Gastroesophageal sphincter (tissue), 4 donors: ENCODE measurements around the gene UGT1A5. TPM values are rescaled to one million over a fixed set of nuclear protein-coding genes. Genes with fewer than 3 reads are reported as not detected.

Experiments
- ATAC-seq: fragments of 150-250 bp; one replicate; pipeline ENCODE4 v1.9.1; 2016; ENCODE audit warnings: mild to moderate bottlenecking, moderate library complexity
- H3K27ac ChIP-seq, 4 donors: fragments of 200-600 bp; sonication (generic) in 3 of 4; 1 replicate in 3 of 4; 2 replicates in 1 of 4; pipeline ENCODE4 v1.5.1; 2016 to 2019
- H3K27me3 ChIP-seq: fragments of 200-600 bp; sonication (generic); one replicate; pipeline ENCODE4 v1.5.1; 2019
- H3K36me3 ChIP-seq, 2 donors: fragments of 200-600 bp; sonication (generic); one replicate each; pipeline ENCODE4 v1.5.1; 2019; ENCODE audit warnings: control low read depth in 1 of 2
- H3K4me1 ChIP-seq, 3 donors: fragments of 200-600 bp; sonication (generic); 1 replicate in 2 of 3; 2 replicates in 1 of 3; pipeline ENCODE4 v1.5.1; 2016 to 2019; ENCODE audit warnings: control low read depth in 2 of 3
- H3K4me3 ChIP-seq, 2 donors: fragments of 200-600 bp; sonication (generic); one replicate each; pipeline ENCODE4 v1.5.1; 2019; ENCODE audit warnings: mild to moderate bottlenecking in 1 of 2, moderate library complexity in 1 of 2
- H3K9me3 ChIP-seq, 3 donors: fragments of 200-600 bp; sonication (generic); one replicate each; pipeline ENCODE4 v1.5.1; 2017 to 2019; ENCODE audit warnings: control low read depth in 2 of 3
- CTCF ChIP-seq, 4 experiments: fragments of 200-600 bp in 2 of 4; fragments of 450-650 bp in 2 of 4; sonication (generic) in 1 of 4; IDR thresholded peaks; one replicate each; pipeline ENCODE4 v1.5.1; 2017 to 2019; ENCODE audit warnings: antibody characterized with exemption in 4 of 4, mild to moderate bottlenecking in 2 of 4, moderate library complexity in 2 of 4
- EP300 ChIP-seq: sonication (generic); formaldehyde crosslinking; IDR thresholded peaks from one replicate; pipeline ENCODE4 v1.6.1; 2017; ENCODE audit warnings: antibody characterized with exemption, mild to moderate bottlenecking
- POLR2A ChIP-seq, 2 donors: fragments of 450-650 bp; IDR thresholded peaks; one replicate each; pipeline ENCODE4 v1.6.1; 2017; ENCODE audit warnings: antibody characterized with exemption in 2 of 2, mild to moderate bottlenecking in 2 of 2, moderate library complexity in 1 of 2
- POLR2AphosphoS5 ChIP-seq: sonication (generic); formaldehyde crosslinking; IDR thresholded peaks from one replicate; pipeline ENCODE4 v1.6.1; 2017; ENCODE audit warnings: antibody characterized with exemption
- WGBS, 2 donors: methylation state at CpG; one replicate each; pipeline ENCODE4 v1.1.5; 2018; ENCODE audit warnings: low coverage in 1 of 2; 5-methylcytosine and 5-hydroxymethylcytosine counted together
- total RNA-seq, 4 donors: library from RNA; depleted of rRNA; stranded (reverse); fragments of >200 nt; gene quantifications; one replicate each; pipeline ENCODE4 v1.1.0, GENCODE V29; 2016

Gene UGT1A5
- total RNA-seq, 4 donors from 2014 or later: not detected

GRCh38 chr2:233672886-233673285 lies 39.8 kb upstream of the UGT1A5 start:
- Histone ChIP-seq H3K27me3 (peaks cover 17% of the 10 kb centered on the region), H3K36me3 (no peaks in the 10 kb centered on the region), H3K4me1 (no peaks in the 10 kb centered on the region), H3K27ac (no peak overlapping the region), H3K9me3 (no peaks in the 10 kb centered on the region), H3K4me3 (no peak overlapping the region)
- 54 to 76% methylated on average over 3 of the region's 3 CpGs for WGBS, 2 donors
- no peak for ATAC-seq
- TF ChIP-seq EP300: no peak
- no peak for TF ChIP-seq CTCF (IDR thresholded peaks at IDR 0.05)
- no peak for TF ChIP-seq POLR2AphosphoS5
- TF ChIP-seq POLR2A (IDR thresholded peaks at IDR 0.05): no peak

GRCh38 chr2:233673896-233674295 lies 38.8 kb upstream of the UGT1A5 start:
- Histone ChIP-seq H3K4me3 (no peak overlapping the region), H3K4me1 (no peaks in the 10 kb centered on the region), H3K27ac (no peak overlapping the region), H3K27me3 (peaks cover 17% of the 10 kb centered on the region), H3K9me3 (no peaks in the 10 kb centered on the region), H3K36me3 (no peaks in the 10 kb centered on the region)
- TF ChIP-seq POLR2AphosphoS5 (no peak), CTCF (IDR thresholded peaks at IDR 0.05) (no peak), POLR2A (IDR thresholded peaks at IDR 0.05) (no peak), EP300 (no peak)
- no peak for ATAC-seq

- TF ChIP-seq EP300 (no peak), POLR2A (IDR thresholded peaks at IDR 0.05) (no peak), POLR2AphosphoS5 (no peak), CTCF (IDR thresholded peaks at IDR 0.05) (no peak)
- Histone ChIP-seq H3K27ac (no peak overlapping the region), H3K9me3 (no peaks in the 10 kb centered on the region), H3K4me1 (no peaks in the 10 kb centered on the region), H3K36me3 (no peaks in the 10 kb centered on the region), H3K4me3 (no peak overlapping the region), H3K27me3 (peaks cover 17% of the 10 kb centered on the region)
- 50 to 55% methylated on average over 1 of the region's 1 CpG for WGBS, 2 donors
- no peak for ATAC-seq
These were observed 38.4 kb upstream of the UGT1A5 start for GRCh38 chr2:233674314-233674713.

- H3K4me3 ChIP-seq: no peak overlapping the region
- no peak overlapping the region for H3K27ac ChIP-seq
- no peaks in the 10 kb centered on the region for H3K9me3 ChIP-seq
- no peaks in the 10 kb centered on the region for H3K36me3 ChIP-seq
- no peak for TF ChIP-seq POLR2AphosphoS5
- TF ChIP-seq CTCF (IDR thresholded peaks at IDR 0.05): no peak
- TF ChIP-seq EP300: no peak
- no peak for TF ChIP-seq POLR2A (IDR thresholded peaks at IDR 0.05)
- no peak for ATAC-seq
- WGBS, 2 donors: 7 to 9% methylated on average over 4 of the region's 4 CpGs
- H3K27me3 ChIP-seq: peaks cover 12% of the 10 kb centered on the region
- H3K4me1 ChIP-seq: no peaks in the 10 kb centered on the region
These were observed 37.7 kb upstream of the UGT1A5 start for GRCh38 chr2:233674995-233675394.

- Histone ChIP-seq H3K9me3 (no peaks in the 10 kb centered on the region), H3K4me3 (no peak overlapping the region), H3K4me1 (no peaks in the 10 kb centered on the region), H3K36me3 (no peaks in the 10 kb centered on the region), H3K27me3 (peaks cover 11% of the 10 kb centered on the region), H3K27ac (no peak overlapping the region)
- TF ChIP-seq EP300: no peak
- TF ChIP-seq POLR2A (IDR thresholded peaks at IDR 0.05): no peak
- TF ChIP-seq CTCF (IDR thresholded peaks at IDR 0.05): no peak
- no peak for TF ChIP-seq POLR2AphosphoS5
- 89 to 92% methylated on average over 2 of the region's 2 CpGs for WGBS, 2 donors
- no peak for ATAC-seq
These were observed 36.7 kb upstream of the UGT1A5 start for GRCh38 chr2:233676046-233676445.
